ENCODE measurements around the gene ITPK1. TPM values are rescaled to one million over a fixed set of nuclear protein-coding genes. Genes with fewer than 3 reads are reported as not detected.

ITPK1 gene
- total and polyA plus RNA-seq, 2 experiments from 2014 or later = 35.9 to 101 TPM

DNA sequence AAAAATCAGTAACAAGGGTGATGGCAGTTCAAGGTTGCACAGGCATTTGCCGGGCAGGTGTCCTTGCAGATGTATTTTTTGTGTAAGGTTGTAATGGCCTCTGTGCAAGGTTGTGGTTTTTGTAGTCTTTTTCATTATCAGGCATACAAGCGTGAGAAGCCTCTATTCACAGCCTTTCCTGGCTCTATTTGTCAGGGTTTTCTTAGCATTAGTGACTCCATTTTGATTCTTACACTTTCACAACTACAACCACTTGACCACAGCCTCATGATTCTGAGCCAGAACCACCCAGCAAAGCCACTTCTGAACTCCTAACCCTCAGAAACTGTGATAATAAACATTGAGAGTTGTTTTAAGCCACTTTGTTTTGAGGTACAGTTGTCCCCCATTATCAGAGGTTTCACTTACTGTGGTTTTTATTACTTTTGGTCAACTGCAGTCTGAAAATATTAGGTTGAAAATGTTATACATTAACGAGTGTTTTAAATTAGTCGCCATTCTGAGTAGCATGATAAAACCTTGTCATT, 220.3 kb downstream of the ITPK1 start:
- no peak overlapping the region for H2AFZ ChIP-seq
- no peak overlapping the region for H3K4me2 ChIP-seq
- no peak for ATAC-seq
- H3K4me1 ChIP-seq (ENCODE audit: insufficient read depth) = no peaks in the 10 kb centered on the region
- no peak overlapping the region for H3K4me3 Mint-ChIP-seq
- no peak overlapping the region for H3K4me3 ChIP-seq
- no peak overlapping the region for H3K27ac ChIP-seq (ENCODE audit: low read depth)
- no peaks in the 10 kb centered on the region for H3K9me2 ChIP-seq (ENCODE audit: insufficient read depth)
- H3K27me3 Mint-ChIP-seq (ENCODE audit: insufficient read depth, low read depth, poor library complexity) = peaks cover 7% of the 10 kb centered on the region
- peaks cover 14% of the 10 kb centered on the region for H3K9me3 Mint-ChIP-seq
- peaks cover 9% of the 10 kb centered on the region for H3K4me1 Mint-ChIP-seq
- no peaks in the 10 kb centered on the region for H3K36me3 Mint-ChIP-seq (ENCODE audit: low read depth)
- no peaks in the 10 kb centered on the region for H3F3A ChIP-seq (replicated peaks; ENCODE audit: low read depth)
- no peaks in the 10 kb centered on the region for H3K27me3 ChIP-seq (ENCODE audit: insufficient read depth)
- no peaks in the 10 kb centered on the region for H4K20me1 ChIP-seq (replicated peaks; ENCODE audit: insufficient read depth)
- no peak for DNase-seq (ENCODE audit: low spot score)
- TF ChIP-seq EZH2phosphoT487 (IDR thresholded peaks at IDR 0.05; ENCODE audit: unreplicated experiment) = no peak
- no peaks in the 10 kb centered on the region for H3K79me2 ChIP-seq (replicated peaks; ENCODE audit: insufficient read depth)
- no peaks in the 10 kb centered on the region for H3K36me3 ChIP-seq (ENCODE audit: insufficient read depth)
- no peak overlapping the region for H3K27ac Mint-ChIP-seq

DNA sequence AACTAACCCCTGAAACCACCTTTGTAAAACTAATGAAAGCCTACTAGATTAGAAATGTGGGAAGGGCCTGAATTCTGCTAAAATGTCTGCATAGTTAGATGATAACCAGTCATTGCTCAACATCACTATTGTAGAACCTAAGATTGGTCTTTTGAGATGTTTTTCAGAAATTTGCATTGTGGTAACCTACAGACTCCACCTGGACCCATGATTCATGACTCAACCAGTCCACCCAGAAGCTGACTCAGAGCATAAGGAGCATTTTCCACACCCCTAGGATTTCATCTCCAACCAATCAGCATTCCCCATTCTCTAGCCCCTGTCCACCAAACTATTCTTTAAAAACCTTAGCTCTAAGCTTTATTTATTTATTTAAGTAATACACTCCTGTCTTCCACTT, 223.1 kb downstream of the ITPK1 start:
- Histone ChIP-seq H3K4me1 (ENCODE audit: insufficient read depth) (no peaks in the 10 kb centered on the region), H4K20me1 (replicated peaks; ENCODE audit: insufficient read depth) (no peaks in the 10 kb centered on the region), H2AFZ (no peak overlapping the region), H3K79me2 (replicated peaks; ENCODE audit: insufficient read depth) (no peaks in the 10 kb centered on the region), H3F3A (replicated peaks; ENCODE audit: low read depth) (no peaks in the 10 kb centered on the region), H3K36me3 (ENCODE audit: insufficient read depth) (no peaks in the 10 kb centered on the region), H3K27me3 (ENCODE audit: insufficient read depth) (no peaks in the 10 kb centered on the region), H3K4me2 (no peak overlapping the region), H3K27ac (ENCODE audit: low read depth) (no peak overlapping the region), H3K9me2 (ENCODE audit: insufficient read depth) (peaks cover 9% of the 10 kb centered on the region), H3K4me3 (no peak overlapping the region)
- DNase-seq (ENCODE audit: low spot score) = no peak
- no peaks in the 10 kb centered on the region; the same call in 2 of the 3 replicates for H3K36me3 Mint-ChIP-seq (ENCODE audit: low read depth)
- no peak for ATAC-seq
- H3K9me3 Mint-ChIP-seq = peaks cover 14% of the 10 kb centered on the region
- H3K27me3 Mint-ChIP-seq (ENCODE audit: insufficient read depth, low read depth, poor library complexity) = peaks cover 7% of the 10 kb centered on the region
- H3K27ac Mint-ChIP-seq = no peak overlapping the region
- peaks cover 5% of the 10 kb centered on the region; the same call in 2 of the 3 replicates for H3K4me1 Mint-ChIP-seq
- TF ChIP-seq, protein P1, sequence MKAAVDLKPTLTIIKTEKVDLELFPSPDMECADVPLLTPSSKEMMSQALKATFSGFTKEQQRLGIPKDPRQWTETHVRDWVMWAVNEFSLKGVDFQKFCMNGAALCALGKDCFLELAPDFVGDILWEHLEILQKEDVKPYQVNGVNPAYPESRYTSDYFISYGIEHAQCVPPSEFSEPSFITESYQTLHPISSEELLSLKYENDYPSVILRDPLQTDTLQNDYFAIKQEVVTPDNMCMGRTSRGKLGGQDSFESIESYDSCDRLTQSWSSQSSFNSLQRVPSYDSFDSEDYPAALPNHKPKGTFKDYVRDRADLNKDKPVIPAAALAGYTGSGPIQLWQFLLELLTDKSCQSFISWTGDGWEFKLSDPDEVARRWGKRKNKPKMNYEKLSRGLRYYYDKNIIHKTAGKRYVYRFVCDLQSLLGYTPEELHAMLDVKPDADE (IDR thresholded peaks at IDR 0.05) = no peak
- TF ChIP-seq CREB1 (CRISPR knock-in tag; IDR thresholded peaks at IDR 0.05; ENCODE audit: low read depth) (no peak), NANOG (IDR thresholded peaks at IDR 0.05; ENCODE audit: borderline replicate concordance) (no peak), EZH2phosphoT487 (IDR thresholded peaks at IDR 0.05; ENCODE audit: unreplicated experiment) (no peak), ZNF331 (CRISPR knock-in tag; IDR thresholded peaks at IDR 0.05; ENCODE audit: low read depth) (no peak), STAT1 (IDR thresholded peaks at IDR 0.05; ENCODE audit: unreplicated experiment) (no peak), ZNF114 (CRISPR knock-in tag; IDR thresholded peaks at IDR 0.05) (no peak), EZH2 (IDR thresholded peaks at IDR 0.05; ENCODE audit: low read depth, unreplicated experiment) (no peak), JUNB (IDR thresholded peaks at IDR 0.05; ENCODE audit: unreplicated experiment) (no peak)
- TF ChIP-seq, protein P2, sequence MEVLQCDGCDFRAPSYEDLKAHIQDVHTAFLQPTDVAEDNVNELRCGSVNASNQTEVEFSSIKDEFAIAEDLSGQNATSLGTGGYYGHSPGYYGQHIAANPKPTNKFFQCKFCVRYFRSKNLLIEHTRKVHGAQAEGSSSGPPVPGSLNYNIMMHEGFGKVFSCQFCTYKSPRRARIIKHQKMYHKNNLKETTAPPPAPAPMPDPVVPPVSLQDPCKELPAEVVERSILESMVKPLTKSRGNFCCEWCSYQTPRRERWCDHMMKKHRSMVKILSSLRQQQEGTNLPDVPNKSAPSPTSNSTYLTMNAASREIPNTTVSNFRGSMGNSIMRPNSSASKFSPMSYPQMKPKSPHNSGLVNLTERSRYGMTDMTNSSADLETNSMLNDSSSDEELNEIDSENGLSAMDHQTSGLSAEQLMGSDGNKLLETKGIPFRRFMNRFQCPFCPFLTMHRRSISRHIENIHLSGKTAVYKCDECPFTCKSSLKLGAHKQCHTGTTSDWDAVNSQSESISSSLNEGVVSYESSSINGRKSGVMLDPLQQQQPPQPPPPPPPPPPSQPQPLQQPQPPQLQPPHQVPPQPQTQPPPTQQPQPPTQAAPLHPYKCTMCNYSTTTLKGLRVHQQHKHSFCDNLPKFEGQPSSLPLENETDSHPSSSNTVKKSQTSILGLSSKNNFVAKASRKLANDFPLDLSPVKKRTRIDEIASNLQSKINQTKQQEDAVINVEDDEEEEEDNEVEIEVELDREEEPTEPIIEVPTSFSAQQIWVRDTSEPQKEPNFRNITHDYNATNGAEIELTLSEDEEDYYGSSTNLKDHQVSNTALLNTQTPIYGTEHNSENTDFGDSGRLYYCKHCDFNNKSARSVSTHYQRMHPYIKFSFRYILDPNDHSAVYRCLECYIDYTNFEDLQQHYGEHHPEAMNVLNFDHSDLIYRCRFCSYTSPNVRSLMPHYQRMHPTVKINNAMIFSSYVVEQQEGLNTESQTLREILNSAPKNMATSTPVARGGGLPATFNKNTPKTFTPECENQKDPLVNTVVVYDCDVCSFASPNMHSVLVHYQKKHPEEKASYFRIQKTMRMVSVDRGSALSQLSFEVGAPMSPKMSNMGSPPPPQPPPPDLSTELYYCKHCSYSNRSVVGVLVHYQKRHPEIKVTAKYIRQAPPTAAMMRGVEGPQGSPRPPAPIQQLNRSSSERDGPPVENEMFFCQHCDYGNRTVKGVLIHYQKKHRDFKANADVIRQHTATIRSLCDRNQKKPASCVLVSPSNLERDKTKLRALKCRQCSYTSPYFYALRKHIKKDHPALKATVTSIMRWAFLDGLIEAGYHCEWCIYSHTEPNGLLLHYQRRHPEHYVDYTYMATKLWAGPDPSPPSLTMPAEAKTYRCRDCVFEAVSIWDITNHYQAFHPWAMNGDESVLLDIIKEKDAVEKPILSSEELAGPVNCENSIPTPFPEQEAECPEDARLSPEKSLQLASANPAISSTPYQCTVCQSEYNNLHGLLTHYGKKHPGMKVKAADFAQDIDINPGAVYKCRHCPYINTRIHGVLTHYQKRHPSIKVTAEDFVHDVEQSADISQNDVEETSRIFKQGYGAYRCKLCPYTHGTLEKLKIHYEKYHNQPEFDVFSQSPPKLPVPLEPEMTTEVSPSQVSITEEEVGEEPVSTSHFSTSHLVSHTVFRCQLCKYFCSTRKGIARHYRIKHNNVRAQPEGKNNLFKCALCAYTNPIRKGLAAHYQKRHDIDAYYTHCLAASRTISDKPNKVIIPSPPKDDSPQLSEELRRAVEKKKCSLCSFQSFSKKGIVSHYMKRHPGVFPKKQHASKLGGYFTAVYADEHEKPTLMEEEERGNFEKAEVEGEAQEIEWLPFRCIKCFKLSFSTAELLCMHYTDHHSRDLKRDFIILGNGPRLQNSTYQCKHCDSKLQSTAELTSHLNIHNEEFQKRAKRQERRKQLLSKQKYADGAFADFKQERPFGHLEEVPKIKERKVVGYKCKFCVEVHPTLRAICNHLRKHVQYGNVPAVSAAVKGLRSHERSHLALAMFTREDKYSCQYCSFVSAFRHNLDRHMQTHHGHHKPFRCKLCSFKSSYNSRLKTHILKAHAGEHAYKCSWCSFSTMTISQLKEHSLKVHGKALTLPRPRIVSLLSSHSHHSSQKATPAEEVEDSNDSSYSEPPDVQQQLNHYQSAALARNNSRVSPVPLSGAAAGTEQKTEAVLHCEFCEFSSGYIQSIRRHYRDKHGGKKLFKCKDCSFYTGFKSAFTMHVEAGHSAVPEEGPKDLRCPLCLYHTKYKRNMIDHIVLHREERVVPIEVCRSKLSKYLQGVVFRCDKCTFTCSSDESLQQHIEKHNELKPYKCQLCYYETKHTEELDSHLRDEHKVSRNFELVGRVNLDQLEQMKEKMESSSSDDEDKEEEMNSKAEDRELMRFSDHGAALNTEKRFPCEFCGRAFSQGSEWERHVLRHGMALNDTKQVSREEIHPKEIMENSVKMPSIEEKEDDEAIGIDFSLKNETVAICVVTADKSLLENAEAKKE (CRISPR knock-in tag; IDR thresholded peaks at IDR 0.05) = no peak
- TF ChIP-seq, protein P3, sequence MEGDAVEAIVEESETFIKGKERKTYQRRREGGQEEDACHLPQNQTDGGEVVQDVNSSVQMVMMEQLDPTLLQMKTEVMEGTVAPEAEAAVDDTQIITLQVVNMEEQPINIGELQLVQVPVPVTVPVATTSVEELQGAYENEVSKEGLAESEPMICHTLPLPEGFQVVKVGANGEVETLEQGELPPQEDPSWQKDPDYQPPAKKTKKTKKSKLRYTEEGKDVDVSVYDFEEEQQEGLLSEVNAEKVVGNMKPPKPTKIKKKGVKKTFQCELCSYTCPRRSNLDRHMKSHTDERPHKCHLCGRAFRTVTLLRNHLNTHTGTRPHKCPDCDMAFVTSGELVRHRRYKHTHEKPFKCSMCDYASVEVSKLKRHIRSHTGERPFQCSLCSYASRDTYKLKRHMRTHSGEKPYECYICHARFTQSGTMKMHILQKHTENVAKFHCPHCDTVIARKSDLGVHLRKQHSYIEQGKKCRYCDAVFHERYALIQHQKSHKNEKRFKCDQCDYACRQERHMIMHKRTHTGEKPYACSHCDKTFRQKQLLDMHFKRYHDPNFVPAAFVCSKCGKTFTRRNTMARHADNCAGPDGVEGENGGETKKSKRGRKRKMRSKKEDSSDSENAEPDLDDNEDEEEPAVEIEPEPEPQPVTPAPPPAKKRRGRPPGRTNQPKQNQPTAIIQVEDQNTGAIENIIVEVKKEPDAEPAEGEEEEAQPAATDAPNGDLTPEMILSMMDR (conservative IDR thresholded peaks at IDR 0.05; ENCODE audit: low read depth in 2 of 2) = no peak
- H3K4me3 Mint-ChIP-seq = no peak overlapping the region

Data from GM23338 (cell line).